Type B pancreatic cell (in vitro differentiated cells): ENCODE results near the gene MPPED1. TPM values are rescaled to one million over a fixed set of nuclear protein-coding genes. Genes with fewer than 3 reads are reported as not detected.

Experiments
- DNase-seq: peaks from one replicate; pipeline ENCODE4 v3.0.0; 2021; ENCODE audit warnings: mixed read lengths; ENCODE audit not compliant: unreplicated experiment; ENCODE audit errors: extremely low spot score
- H3K27ac Mint-ChIP-seq: 2 replicates; pipeline ENCODE4 v1.8.0; 2021; ENCODE audit warnings: mild to moderate bottlenecking, mixed read lengths
- H3K27me3 Mint-ChIP-seq: 2 replicates; pipeline ENCODE4 v1.8.0; 2021; ENCODE audit warnings: mixed read lengths
- H3K36me3 Mint-ChIP-seq: 2 replicates; pipeline ENCODE4 v1.8.0; 2021; ENCODE audit warnings: mixed read lengths
- H3K4me1 Mint-ChIP-seq: one replicate; pipeline ENCODE4 v1.8.0; 2021; ENCODE audit warnings: mixed read lengths; ENCODE audit not compliant: unreplicated experiment
- H3K4me3 Mint-ChIP-seq: 2 replicates; pipeline ENCODE4 v1.8.0; 2021; ENCODE audit warnings: mild to moderate bottlenecking, mixed read lengths
- H3K9me3 Mint-ChIP-seq: 2 replicates; pipeline ENCODE4 v1.8.0; 2021; ENCODE audit warnings: mixed read lengths
- total RNA-seq: library from RNA; stranded (reverse); gene quantifications from 2 replicates; pipeline ENCODE4 v1.2.1, GENCODE V29; 2021; ENCODE audit warnings: low replicate concordance
- TF ChIP-seq, protein P1 (sequence below): fragments of 200-600 bp; sonication (generic); conservative IDR thresholded peaks from 2 replicates; pipeline ENCODE4 v1.5.0; 2021; ENCODE audit warnings: antibody characterized with exemption, mild to moderate bottlenecking

Gene MPPED1
- total RNA-seq, 1 donor from 2014 or later, result 1.2 TPM

- no peak overlapping the region for H3K4me3 Mint-ChIP-seq
- H3K27ac Mint-ChIP-seq, result peak overlapping the region; percentile 39
- H3K9me3 Mint-ChIP-seq, result no peaks in the 10 kb centered on the region
- H3K36me3 Mint-ChIP-seq, result no peaks in the 10 kb centered on the region
- peaks cover 20% of the 10 kb centered on the region for H3K27me3 Mint-ChIP-seq
- no peak for DNase-seq
- TF ChIP-seq, protein P1, sequence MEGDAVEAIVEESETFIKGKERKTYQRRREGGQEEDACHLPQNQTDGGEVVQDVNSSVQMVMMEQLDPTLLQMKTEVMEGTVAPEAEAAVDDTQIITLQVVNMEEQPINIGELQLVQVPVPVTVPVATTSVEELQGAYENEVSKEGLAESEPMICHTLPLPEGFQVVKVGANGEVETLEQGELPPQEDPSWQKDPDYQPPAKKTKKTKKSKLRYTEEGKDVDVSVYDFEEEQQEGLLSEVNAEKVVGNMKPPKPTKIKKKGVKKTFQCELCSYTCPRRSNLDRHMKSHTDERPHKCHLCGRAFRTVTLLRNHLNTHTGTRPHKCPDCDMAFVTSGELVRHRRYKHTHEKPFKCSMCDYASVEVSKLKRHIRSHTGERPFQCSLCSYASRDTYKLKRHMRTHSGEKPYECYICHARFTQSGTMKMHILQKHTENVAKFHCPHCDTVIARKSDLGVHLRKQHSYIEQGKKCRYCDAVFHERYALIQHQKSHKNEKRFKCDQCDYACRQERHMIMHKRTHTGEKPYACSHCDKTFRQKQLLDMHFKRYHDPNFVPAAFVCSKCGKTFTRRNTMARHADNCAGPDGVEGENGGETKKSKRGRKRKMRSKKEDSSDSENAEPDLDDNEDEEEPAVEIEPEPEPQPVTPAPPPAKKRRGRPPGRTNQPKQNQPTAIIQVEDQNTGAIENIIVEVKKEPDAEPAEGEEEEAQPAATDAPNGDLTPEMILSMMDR, result no peak
- H3K4me1 Mint-ChIP-seq, result no peaks in the 10 kb centered on the region
Observed at GRCh38 chr22:43487311-43488030, 75.7 kb downstream of the MPPED1 start.

DNA sequence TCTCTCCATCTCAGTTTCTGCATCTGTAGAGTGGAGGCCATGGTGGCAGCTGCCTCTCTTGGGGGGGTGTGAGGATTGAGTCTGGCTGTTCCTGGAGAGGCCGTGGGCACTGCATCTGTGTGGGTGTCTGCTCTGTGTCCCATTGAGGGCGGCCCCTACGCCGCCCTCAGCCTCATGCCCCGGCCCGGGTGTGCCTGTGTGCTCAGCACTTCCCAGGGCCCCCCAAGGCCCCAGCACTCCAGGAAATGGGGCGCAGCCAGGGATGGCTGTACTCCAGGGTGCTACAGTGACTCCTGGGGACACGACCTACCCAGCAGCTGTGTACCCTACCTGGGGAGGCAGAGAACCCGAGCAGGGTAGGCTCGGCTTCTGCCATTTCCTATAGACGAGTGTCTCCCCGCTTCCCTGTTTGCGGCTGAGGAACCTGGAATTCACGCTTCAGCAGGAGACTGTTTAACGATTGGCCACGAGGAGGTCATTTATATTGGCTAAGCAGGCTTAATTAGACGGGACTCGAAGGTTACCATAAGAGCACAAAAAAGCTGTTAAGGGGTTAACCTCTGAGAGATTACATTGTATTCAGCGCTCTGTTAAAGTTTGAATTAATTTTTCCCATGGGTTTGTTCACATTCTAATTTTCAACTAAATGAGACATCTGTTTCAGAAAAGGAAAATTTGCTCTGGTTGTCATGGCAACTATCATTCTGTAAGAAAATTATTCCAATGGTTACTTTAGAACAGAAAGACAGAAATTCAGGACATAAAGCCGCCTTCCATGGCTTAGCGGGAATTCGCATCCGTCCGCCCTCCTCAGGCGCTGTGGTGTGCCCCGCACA, 76.4 kb downstream of the MPPED1 start:
- Mint-ChIP-seq H3K27me3 (peaks cover 20% of the 10 kb centered on the region), H3K4me3 (no peak overlapping the region), H3K4me1 (no peaks in the 10 kb centered on the region), H3K36me3 (no peaks in the 10 kb centered on the region), H3K27ac (no peak overlapping the region), H3K9me3 (no peaks in the 10 kb centered on the region)
- DNase-seq, result no peak
- TF ChIP-seq, protein P1, result no peak

GRCh38 chr22:43488937-43489336, 77.1 kb downstream of the MPPED1 start:
- Mint-ChIP-seq H3K36me3 (no peaks in the 10 kb centered on the region), H3K27ac (no peak overlapping the region)

DNA sequence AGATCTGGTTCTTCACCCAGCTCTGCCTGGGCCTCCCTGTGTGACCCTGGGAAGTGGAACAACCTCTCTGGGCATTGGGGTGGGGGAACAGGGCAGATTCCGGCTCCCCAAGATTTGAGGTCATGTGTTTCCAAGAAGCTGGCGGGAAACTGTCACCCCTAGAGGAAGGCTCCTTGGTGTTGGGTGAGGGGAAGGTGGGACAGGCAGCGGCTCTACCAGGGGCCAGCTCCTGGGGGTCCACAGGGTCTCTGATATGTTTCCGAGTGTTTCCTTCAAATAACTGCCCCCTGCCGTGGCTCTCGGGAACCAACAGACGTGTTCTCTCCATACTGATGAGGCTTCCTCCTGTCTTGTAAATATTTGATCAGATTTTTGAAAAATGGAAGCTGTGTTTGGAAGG, 78.5 kb downstream of the MPPED1 start:
- H3K4me1 Mint-ChIP-seq, result no peaks in the 10 kb centered on the region
- H3K27me3 Mint-ChIP-seq, result peaks cover 20% of the 10 kb centered on the region
- DNase-seq, result no peak
- H3K9me3 Mint-ChIP-seq, result no peaks in the 10 kb centered on the region
- no peak overlapping the region for H3K27ac Mint-ChIP-seq
- no peak overlapping the region for H3K4me3 Mint-ChIP-seq
- H3K36me3 Mint-ChIP-seq, result no peaks in the 10 kb centered on the region
- TF ChIP-seq, protein P1, result no peak

More at GRCh38 chr22:43488937-43489336, 77.1 kb downstream of the MPPED1 start:
- TF ChIP-seq, protein P1, result no peak
- Mint-ChIP-seq H3K4me1 (no peaks in the 10 kb centered on the region), H3K9me3 (no peaks in the 10 kb centered on the region), H3K4me3 (no peak overlapping the region), H3K27me3 (peaks cover 20% of the 10 kb centered on the region)
- no peak for DNase-seq

DNA sequence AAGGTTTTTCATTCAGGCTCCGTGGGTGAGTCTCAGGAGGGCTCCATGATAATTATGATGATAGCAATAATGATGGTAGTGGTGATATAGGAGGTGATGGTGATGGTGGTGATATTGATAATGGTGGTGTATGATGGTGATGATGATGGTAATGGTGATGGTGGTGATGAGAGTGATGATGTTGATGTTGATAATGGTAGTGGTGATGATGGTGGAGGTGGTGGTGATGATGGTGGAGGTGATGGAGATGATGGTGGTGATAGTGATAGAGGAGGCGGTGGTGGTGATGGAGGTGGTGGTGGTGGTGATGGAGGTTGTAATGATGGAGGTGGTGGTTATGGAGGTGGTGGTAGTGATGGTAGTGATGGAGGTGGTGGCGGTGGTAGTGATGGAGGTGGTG, 79.4 kb downstream of the MPPED1 start:
- no peak overlapping the region for H3K4me3 Mint-ChIP-seq
- H3K4me1 Mint-ChIP-seq, result no peaks in the 10 kb centered on the region
- H3K27ac Mint-ChIP-seq, result no peak overlapping the region
- peaks cover 18% of the 10 kb centered on the region for H3K27me3 Mint-ChIP-seq
- no peaks in the 10 kb centered on the region for H3K9me3 Mint-ChIP-seq
- no peak for DNase-seq
- TF ChIP-seq, protein P1, result no peak
- no peaks in the 10 kb centered on the region for H3K36me3 Mint-ChIP-seq
